Fibroblast of skin of right quadriceps (primary cell): ENCODE measurements around the gene HIF1A.
"Not testable (repeated sequence)": the region's sequence is repeated elsewhere in the genome, so short reads cannot be mapped to it uniquely, and the experiment has no call there.

Experiments used
- DNase-seq: peaks from one replicate; pipeline ENCODE4 v3.0.0-alpha.2; 2013

Gene HIF1A

GRCh38 chr14:61710853-61711817, 15.8 kb downstream of the HIF1A start:
- no peak for DNase-seq

DNA sequence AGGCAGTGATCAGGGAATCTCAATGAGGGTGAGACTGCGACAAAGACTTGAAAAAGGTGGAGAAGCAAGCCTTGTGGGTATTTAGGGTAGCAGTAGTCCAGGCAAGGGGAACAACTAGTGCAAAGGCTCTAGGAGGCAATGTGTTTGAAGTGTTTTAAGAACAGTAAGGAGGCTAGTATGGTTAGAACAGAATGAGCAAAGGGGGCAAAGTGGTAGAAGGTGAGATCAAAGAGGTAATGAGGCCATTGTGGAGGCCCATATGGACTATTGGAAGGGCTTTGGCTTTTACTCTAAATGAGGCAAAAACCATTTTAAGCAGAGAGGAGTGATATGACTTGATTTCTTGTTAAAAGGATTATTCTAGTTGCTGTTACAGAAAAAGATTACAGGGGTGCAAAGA, 16.8 kb downstream of the HIF1A start:
- no peak for DNase-seq

DNA sequence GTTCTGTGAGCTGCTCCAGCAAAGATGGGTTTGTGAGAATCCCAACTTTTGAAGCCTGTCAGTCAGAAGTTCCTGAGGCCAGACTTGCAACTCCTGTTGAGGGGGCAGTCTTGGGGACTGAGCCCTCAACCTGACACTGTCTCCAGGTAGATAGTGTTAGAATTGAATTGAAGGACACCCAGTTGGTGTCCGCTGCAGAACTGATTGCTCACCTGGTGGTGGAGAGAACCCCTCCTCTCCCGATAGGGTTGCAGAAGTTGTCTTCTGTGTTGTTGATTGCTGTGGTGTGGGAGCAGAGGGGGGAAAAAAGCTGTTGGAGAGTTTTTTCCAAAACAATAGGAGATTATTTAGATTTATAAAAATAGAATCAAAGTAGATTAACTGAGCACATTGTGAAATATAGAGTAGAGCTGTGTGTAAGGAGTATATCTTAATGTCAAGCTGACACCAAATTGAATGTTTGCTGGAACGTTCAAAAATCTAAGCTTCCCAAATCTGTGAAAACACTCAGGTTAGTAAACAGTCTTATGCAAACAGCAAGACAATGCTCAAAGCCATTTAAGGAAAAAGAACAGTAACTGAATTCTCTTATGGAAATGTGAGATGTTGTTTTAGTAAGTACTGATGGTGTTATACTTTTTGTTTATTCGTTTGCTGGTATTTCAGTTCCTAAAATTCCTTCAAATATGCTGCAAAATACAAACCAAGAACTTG, 18.6 kb downstream of the HIF1A start:
- no peak for DNase-seq

DNA sequence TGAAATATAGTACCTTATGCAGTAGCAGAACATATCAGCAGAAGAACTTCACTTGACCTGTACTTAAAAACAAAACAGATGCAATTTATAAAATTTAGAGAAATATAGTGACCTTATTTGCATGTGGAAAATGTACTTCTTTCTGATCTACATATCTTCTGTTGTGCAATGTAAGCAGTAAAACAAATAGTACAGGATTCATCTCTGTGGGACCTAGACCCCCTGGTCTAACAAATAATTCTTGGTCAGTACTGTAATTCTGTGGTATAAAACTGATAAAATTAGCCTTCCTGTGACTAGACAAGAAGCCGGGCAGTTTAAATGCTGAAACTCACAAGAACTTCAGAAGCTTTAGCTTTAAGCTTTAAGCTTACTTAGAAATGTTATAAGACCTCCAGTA, 21.6 kb downstream of the HIF1A start:
- DNase-seq = no peak

DNA sequence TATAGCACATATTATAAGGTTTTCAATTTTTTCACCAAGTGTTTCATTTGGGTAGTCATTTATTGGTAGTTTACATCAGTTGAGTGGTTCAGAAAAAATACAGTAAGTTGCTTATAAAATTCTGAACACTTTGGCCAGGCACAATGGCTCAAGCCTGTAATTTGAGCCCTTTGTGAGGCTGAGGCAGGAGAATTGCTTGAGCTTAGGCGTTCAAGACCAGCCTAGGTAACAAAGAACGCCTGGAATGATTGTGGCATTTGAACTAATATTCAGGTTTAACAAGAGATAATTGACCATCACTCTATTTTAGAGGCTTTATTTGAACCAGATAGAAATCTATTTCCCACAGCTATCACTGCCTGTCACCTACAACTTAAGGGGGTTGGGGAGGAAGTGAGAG, 22.7 kb downstream of the HIF1A start:
- no peak for DNase-seq

DNA sequence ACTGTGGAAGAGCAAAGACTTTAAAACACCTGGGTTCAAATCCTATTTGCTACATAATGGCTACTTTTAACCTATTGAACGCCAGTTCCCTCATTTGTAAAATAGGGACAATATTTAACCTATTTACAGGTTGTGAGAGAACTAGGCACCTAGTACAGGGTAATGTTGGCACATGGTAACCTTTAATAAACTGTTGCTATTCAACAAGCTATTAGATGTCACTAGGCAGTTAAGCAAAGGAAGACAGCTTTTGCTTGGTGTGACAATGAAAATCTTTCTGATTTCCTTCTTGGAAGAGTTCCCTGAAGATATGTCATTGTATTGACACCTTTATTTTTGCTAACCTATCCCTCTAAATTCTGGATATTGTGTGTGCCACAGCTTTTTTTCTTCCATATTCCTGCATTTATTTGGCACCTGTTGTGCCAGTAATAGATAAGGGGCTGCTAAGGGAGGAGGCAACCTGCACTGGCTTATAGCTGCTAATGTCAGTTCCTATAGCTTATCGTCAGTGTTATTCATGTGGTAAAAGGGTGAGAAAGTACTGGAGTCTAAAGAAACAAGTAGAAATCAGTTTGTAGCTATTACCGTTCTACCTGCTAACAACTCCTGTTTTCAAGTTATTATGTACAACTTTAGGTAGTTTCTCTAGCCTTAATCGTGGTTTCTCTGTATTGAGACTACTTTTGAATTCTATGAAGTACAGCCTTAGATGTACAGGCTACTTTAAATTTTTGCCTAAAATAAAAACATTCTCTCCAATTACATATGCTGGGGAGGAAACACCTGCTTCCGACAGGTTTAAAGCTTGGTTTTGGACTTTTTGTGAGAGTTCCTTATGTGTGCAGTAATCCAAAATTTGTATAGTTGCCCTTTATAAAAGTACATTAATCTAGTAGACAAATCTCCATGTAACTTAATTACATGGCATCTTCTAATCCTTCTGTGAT, 24.3 kb downstream of the HIF1A start:
- no peak for DNase-seq

DNA sequence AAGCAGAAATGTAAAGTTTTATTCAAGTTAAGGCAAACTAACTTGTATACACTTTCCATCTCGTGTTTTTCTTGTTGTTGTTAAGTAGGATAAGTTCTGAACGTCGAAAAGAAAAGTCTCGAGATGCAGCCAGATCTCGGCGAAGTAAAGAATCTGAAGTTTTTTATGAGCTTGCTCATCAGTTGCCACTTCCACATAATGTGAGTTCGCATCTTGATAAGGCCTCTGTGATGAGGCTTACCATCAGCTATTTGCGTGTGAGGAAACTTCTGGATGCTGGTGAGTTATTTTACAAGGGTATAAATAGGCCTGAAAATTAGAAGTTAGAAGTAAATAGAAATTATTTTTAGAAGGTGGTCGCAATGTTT, 25.0 kb downstream of the HIF1A start:
- DNase-seq = no peak

DNA sequence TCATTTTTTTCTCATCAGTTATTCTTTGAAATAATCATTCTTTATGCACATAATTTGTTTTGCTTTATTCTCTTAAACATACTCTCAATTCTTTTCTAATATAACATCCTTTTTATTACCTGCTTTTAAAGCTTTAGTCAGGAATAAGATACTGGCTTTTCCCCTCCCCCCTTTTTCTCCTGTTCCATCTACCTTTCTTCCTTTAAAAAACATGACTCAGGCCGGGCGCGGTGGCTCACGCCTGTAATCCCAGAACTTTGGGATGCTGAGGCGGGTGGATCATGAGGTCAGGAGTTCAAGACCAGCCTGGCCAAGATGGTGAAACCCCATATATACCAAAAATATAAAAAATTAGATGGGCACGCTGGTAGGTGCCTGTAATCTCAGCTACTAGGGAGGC, 25.4 kb downstream of the HIF1A start:
- no peak for DNase-seq

- no peak for DNase-seq
These were observed 28.8 kb downstream of the HIF1A start for GRCh38 chr14:61724133-61724532.

DNA sequence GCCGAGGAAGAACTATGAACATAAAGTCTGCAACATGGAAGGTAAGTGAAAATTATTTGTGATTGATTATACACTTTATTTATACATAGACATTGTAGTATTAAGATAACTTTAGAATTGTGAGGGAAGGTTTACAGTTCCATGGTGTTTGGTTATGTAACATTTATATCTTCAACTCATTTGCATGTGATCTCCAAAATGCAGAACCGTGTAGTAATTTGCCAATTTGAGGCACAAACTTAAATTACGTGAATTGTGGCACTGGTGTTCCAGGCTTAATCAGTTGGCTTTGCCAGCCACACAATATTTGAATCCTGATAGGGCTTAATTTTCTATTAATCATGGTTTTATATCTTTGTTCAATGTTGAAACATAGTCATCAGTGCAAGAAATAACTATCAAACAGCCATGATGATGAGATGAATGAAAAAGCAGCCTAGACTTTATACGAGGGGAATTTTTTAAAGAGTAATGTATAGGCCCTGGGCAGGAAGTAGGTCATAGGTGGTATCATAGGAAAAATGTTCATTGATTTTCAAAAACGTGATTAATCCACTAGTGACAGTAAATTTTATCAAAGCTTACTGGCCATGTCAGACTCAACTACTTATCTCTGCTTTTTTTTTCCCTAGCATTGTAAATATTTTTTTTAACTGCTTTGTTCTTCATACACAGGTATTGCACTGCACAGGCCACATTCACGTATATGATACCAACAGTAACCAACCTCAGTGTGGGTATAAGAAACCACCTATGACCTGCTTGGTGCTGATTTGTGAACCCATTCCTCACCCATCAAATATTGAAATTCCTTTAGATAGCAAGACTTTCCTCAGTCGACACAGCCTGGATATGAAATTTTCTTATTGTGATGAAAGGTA, 31.7 kb downstream of the HIF1A start:
- DNase-seq = no peak

GRCh38 chr14:61730756-61731373, 35.6 kb downstream of the HIF1A start:
- no peak for DNase-seq

- no peak for DNase-seq
These were observed 38.7 kb downstream of the HIF1A start for GRCh38 chr14:61733972-61734371.

GRCh38 chr14:61736751-61737150, 41.4 kb downstream of the HIF1A start:
- no peak for DNase-seq

DNA sequence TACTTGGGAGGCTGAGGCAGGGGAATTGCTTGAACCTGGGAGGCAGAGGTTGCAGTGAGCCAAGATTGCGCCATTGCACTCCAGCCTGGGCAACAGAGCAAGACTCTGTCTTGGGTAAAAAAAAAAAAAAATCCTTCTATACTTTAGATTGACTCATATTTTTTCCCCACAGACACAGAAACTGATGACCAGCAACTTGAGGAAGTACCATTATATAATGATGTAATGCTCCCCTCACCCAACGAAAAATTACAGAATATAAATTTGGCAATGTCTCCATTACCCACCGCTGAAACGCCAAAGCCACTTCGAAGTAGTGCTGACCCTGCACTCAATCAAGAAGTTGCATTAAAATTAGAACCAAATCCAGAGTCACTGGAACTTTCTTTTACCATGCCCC, 42.6 kb downstream of the HIF1A start:
- DNase-seq = no peak

GRCh38 chr14:61739133-61739532, 43.8 kb downstream of the HIF1A start:
- no peak for DNase-seq

GRCh38 chr14:61742371-61742770, 47.1 kb downstream of the HIF1A start:
- DNase-seq = no peak

DNA sequence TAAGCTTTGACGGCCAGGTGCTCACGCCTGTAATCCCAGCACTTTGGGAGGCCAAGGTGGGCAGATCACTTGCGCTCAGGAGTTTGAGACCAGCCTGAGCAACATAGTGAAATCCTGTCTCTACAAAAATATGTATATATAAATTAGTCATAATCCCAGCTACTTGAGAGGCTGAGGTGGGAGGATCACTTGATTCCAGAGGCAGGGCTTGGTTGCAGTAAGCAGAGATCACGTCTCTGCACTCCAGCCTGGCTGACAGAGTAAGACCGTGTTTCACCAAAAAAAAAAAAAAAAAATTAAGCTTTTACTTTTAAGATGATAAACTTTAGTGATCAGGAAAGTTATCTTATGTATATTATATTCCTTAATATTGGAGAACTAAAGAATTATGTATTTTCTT, 48.9 kb downstream of the HIF1A start:
- no peak for DNase-seq

DNA sequence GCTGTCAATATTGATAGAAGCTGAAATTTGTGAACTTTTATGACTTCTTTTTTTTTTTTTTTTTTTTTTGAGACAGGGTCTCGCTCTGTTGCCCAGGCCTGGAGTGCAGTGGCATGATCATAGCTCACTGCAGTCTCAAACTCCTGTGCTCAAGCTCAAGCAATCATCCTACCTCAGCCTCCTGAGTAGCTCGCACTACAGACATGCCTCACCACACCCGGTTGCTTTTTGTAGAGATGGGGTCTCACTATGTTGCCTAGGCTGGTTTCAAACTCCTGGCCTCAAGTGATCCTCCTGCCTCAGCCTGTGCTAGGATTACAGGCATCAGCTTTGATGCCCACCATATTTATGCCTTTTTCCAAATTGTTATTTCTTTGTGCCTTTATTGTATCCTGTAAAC, 51.0 kb downstream of the HIF1A start:
- not testable (repeated sequence) for DNase-seq

DNA sequence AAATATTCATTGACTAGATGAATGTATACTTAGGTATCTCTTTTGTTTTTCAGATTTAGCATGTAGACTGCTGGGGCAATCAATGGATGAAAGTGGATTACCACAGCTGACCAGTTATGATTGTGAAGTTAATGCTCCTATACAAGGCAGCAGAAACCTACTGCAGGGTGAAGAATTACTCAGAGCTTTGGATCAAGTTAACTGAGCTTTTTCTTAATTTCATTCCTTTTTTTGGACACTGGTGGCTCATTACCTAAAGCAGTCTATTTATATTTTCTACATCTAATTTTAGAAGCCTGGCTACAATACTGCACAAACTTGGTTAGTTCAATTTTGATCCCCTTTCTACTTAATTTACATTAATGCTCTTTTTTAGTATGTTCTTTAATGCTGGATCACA, 51.6 kb downstream of the HIF1A start:
- DNase-seq = no peak

- no peak for DNase-seq
These were observed 52.0 kb downstream of the HIF1A start for GRCh38 chr14:61747342-61747741.

DNA sequence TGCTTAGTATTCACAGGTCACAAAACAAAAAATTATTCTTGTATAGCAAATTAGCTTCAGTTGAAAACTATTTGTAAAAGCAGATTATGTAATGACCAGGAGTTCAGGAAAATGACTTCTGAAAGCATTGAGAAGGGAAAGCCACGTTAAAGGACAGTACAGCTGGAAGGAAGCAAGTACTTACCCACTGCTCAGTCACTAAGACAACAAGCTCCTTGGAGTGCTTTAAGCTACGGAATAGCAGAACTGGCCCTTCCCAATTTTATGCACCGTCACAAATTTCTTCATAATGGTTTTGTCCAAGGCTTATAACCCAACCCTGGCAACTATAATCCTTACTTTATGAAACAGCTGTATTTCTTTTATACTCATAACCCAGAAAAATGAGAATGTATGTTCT, 54.0 kb downstream of the HIF1A start:
- no peak for DNase-seq

- DNase-seq = no peak
These were observed 54.6 kb downstream of the HIF1A start for GRCh38 chr14:61749867-61750266.
